NCI-H82 (cell line): ENCODE data around the gene ZNF740.

Experiments
- DNase-seq: peaks from one replicate; lab custom pipeline; 2025; lab: John Stamatoyannopoulos, UW

ZNF740 gene

DNA sequence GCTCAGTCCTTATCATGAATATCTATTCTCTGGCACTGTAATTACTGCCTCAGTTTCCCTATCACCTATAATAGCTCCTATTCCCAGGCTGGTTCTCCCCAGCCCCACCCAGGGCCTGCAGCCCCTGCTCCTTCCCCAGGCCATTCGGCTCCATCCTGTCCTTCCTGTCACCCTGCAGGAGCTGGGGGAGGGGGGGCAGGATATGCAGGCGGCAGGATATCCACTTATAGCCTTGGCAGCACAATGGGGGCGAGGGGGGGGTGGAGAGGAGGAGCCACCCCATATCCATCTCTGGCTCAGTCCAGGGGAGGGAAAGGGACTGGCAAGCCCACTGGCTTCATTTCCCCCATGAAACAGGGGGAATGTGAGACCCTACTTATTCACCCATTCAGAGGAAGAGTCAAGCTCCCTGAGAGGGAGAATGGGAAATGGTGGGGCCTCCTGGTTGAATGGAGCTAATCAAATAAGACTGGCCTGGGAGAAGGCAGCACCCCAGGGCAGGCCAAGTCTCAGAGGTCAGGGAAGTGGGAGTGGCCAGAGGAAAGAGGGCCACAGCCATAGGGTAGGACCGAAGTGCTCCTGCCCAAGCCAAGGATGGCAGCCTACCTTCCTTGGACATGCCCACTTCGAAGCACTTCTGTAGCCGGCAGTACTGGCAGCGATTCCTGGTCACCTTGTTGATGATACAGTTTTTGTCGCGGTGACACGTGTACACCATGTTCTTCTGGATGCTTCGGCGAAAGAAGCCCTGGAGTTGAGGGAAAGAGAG lies 34.3 kb downstream of the ZNF740 start:
- DNase-seq = peak; percentile 45

DNA sequence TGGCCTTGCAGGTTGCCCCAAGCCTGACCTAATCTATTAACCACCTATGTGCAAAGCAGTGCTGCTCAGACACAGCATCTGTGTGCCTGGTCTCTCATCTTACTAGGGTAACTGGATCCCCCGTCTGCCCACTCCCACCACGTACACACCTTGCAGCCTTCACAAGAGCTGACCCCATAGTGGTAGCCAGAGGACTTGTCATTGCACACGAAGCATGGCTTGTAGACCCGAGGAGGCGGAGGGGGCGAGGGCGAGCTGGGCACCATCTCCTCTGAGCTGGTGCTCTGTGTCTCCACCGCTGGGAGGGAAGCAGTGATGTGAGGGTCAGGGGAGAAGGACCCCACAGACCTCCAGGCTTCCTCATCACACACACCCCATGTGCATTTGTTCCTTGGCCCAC lies 35.0 kb downstream of the ZNF740 start:
- DNase-seq = no peak

DNA sequence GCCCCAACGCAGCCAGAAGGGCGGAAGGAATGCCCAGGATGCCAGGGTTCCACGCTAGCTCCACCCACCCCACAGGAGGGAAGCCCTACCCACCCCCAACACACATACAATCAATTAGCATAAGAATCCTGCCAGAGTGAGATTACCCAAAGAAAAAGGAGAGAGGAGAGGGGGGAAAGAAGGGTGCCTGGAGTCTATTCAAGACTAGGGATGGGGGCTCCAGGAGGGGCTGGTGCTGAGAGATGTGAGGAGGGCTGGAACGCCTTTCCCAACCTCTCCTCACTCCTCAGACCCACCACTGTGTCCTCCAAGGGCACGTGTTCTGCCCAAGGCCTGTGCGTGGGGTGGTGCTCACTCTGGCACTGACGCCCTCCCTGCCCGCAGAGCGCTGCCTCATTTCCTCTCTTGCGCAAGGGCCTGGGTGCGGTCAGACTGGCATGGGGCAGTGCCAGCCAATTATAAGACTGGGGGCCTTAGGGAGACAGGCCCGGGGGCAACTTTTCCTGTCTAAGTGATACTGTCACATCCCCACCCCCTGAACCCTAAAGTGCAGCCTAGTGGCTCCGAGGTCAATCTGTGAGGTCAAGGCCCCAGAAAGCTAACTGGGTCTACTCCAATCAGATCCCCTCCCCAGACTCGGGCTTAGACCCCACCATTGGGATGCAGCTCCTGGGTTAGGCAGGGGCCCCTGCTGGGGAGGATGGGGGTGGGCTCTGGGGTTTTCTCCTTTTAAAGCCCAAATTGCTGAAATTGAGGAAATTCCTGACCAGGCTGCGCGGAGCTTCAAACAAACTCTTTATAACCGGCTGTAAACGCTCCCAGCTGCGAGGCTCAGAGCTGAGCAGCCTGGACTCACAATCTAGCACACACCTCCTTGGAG lies 36.8 kb downstream of the ZNF740 start:
- no peak for DNase-seq

DNA sequence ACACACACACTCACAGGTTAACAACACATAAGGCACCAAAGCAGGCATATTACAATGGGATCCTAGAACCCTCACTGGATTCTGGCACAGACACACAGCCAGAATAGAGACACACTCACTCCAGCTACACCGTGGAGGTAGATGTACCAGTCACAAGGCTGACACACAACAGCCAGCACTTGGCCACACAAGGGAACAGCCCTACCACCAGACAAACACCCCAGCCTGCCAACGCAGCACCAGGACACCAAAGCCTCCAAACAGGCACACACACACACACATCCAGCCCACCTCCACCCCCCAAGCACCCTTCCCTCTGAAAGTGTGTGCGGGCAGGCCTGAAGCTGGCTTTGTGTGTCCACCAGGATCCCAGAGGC lies 37.4 kb downstream of the ZNF740 start:
- DNase-seq = no peak

DNA sequence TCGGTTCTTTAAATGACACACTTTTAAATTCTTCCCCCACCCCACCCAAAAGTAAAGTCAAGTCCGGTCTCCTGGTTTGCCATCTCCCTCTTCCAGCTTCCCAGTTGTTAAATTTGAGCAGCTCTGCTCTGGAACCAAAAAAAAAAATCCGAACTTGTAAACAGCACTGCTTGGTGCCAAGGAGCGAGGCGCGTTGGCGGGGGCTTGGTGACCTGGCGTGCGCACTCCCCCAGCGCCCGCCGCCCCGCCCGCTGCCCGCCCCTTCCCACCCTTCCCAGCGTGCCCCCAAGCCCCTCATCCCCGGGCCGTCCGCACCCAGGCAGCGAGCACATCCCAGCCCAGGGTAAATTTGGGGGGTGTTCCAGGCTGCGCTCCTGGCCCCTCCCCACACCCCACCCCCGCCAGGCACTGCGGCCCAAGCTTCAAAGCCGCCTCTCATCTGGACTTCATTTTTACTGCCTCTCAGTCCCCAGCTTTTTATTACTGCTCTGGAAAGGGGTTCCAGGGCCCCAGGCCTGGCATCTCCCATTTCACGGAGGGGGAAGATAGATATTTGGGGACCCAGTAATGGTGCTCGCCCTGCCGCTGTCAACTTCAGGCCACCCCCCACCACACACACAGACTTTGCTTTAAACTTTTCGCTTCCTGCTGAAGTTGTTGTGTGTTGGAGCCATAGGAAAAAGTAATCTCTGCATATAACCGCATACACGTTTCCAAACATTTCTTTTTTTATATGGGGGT lies 38.2 kb downstream of the ZNF740 start:
- no peak for DNase-seq

DNA sequence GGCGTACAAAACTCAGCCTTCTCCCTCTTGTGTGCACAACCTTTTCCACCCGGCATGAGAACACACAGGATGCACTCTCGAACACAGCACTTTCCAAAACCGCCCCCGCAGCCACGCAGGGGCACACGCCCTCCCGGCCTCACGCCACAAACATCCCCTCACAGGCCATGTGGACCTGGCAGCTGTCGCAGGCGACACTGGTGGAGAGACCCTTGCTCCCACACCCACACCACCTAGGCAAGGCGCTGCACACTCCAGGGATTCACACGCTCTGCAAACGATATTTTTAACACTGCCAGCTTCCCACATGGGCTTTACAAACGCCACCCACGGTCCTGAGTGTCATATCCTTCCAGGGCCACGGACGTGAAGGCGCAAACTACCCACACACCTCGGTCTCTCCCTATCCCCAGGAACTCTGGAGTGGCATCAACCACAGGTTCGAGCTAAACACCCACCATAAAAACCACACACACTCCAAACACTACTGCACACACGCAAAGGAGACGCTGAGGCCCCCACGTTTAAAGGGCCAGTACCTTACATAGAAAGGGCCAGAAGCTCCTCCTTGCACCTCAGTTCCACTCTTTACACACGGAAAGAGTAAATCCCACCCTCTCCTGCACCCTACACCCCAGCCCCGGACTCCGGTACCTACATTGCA lies 38.9 kb downstream of the ZNF740 start:
- no peak for DNase-seq

DNA sequence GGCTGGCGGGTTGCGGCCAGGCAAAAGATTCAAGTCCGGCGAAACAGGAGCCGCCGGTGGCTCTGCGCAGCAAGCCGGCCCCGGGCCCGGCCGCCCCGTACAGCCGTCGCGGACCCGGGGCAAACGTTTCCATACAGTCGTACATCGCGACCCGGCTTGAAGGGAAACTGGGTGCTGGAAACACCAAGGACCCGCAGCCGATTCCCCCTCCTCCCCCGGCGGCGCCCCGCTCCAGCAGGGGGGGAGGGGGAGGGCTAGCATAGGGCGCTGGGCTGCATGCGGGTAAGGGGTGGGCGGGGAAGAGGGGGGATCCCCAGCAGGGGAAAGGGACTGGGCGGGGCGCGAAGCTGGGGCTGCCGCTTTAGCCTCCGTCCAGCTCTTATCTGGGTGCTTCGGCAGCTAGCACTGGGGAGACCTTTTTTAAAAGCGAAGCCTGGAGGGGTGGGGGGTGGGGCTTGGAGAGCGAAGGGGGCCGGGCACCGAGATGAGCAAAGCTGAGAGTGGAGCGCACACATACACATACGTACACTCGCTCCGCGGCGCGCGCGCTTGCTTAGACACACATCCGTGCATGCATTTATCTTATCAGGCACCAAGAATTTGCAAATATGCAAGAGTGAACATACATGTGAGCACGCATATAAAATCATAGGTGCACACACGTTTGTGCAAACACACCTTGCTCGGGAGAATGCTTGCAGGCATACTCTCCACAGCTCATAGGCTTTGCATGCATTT lies 39.6 kb downstream of the ZNF740 start:
- peak; percentile 73 for DNase-seq

DNA sequence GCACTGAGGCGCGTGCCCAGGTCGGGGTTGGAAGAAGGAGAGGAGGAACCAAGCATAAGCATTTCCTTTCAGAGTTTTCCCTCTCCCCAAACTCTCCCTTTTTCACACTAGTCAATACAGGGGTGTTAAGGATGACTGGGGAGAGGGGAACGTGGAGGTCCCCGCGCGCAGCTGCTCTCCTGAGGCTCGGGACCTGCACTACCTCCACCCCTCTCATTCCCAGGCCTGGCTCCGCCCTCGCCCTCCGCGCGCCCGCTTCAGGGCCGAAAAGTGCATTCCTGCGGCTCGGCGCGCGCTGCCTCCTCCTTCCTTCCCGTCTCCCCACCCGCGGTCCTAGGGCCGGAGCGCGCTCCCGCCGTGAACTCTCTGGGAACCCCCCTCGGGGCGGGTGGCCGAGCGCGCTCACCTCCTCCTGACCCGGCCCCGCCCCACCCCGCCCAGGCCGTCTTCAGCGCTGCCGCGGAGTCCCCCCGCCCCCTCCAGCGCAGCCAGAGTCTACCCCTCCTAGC lies 40.2 kb downstream of the ZNF740 start:
- peak; percentile 92 for DNase-seq

DNA sequence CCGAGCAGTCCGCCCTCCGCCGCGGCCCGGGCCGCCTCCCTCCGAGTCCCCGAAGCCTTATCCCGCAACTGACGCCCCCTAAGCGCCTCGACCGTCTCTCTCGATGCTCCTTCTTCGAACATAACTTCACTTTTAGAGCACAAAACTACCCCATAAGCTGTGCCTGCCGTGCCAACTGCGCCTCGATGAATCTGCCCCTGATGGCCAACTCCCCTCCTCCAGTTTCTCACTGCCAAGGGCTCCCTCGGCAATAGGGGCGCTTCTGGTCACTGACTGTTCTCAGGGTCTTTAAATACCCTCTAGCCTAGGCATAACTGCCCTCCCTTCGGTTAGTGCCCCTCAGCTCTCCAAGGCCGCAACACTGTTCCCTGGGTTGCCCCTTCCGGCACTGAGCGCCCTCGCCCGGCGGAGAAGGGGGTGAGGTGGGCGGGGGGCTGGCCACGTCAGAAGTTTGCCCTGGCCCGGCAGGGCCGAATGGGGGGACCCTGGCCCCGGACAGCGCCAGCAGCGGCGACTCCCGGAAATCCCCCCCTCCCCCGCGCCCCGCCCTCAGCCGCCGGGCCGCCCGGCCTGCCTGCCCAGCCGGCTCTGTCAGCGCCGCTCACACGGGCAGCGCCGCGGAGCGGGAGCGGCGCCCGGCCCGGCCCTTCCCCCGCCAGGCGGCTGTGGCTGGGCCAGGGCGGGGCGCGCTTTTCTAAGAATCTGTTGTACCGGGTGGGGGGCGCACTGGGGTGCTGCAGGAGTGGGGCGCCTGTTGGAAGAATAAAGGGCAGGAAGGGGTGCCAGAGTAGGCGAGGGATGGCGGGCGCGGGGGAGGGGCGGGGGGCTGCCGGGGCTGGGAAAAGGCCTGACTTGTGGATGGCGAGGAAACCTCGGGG lies 40.9 kb downstream of the ZNF740 start:
- peak; percentile 70 for DNase-seq

DNA sequence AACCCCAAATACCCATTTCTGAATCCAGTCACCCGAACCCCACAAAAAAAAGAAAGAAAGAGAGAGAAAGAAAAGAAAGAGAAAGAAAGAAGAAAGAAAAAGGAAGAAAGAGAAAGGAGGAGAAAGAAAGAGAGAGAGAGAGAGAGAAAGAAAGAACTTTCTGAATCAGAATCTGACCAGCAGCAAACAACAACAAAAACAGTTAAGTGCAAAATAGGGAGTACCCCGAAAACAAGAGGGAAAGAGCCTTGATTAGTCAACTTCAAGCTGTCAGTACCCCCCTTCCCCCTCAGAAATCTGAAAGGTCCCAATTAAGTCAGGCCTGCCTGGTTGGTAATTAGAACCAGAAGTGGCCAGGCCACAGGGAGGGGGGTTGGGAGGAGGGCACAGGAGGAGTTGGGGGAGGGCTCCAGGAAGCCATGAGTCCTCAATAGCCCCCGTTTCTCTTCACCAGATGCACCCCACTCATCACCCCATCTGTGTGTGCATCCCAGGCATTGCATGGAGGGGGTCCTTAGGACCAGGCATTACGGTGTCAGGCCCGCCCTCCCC lies 41.7 kb downstream of the ZNF740 start:
- DNase-seq = no peak

DNA sequence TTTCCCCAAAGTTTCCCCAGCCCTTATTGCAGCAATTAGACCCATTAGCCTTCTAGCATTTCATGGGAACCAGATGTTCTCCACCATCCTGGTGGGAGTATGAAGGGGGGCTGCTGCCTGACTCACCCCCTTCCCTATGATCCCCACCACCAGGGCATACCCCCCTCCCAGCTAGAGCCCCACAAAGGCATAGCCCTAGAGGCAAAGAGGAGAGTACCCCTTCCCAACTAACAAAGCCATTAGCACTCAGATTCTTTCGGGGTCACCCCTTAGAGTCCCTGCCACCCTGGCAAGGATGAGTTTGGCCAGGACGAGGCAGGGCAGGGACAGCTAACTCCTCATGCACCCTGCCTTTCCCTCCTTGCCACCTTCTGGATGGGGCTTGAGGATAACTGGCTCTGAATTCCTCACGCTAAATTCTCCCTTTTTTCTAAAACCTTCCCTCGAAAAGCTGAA lies 42.3 kb downstream of the ZNF740 start:
- DNase-seq = no peak

DNA sequence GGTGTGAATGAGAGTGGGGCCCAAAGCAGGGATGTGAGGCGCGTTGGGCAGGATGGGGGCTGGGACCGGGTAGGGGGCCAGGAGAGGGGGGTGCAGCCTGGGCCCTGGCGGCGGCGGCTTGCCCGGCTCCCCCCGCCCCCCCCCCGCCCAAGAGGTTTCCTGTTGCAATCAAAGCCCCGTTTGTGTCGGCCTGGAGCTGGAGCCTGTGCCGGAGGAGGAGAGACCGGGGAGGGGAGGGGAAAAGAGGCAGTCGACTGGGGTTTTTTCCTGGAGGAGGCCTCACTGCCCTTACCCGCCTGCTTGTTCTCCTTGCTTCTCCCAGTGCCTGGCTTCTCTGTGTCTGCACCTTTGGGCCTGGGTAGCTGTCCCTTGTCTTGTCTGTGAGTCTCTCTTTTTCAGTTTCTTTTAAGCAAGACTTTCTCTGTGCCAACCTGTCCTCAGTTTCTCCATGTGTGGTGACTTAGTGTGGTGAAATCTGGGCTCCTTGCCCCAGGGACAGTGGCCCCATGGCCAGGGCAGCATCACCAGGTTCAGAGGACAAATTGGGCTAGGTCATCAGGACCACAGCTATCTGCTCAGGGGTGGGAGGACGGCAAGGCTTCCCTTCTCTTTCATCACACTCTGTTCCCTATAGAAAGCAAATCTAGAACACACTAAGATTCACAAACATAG lies 43.0 kb downstream of the ZNF740 start:
- no peak for DNase-seq

DNA sequence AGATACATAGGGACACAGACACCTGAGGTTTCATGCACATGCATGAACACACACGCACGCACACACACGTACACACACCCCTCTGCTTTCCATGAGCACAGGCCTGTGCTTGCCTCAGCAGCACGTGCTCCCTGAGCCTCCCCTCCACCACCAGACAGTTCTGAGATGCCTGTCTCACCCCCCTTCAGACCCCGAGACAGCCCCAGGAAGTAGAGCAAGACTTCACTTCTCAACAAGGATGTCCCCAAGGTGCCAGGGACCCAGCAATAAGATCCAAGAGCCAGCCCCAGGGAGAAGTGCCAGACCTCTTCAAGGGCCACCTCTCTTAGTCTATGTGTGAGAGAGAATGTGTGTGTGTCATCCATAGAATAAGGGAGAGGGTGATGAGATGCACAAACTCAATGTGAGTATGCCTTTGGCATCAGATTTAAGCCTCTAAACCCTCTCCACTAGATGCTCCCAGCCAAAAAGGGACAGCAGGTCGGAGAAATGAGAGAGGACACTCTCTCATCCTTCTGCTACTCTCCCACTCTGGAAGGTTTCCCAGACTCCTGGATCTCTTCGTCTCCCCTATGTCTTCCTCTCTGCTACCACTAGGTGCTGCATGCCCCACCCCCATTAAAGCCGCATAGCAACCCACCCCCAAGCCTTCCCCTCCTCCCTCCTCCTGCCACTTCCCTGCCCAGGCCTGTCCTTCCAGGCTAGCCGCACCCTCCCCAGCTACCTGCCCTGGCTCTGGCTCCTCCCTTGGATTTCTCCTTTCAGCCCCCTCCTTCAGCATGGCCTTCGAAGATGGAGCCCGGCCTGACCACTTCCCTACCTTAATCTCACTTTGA lies 43.8 kb downstream of the ZNF740 start:
- peak; percentile 77 for DNase-seq

DNA sequence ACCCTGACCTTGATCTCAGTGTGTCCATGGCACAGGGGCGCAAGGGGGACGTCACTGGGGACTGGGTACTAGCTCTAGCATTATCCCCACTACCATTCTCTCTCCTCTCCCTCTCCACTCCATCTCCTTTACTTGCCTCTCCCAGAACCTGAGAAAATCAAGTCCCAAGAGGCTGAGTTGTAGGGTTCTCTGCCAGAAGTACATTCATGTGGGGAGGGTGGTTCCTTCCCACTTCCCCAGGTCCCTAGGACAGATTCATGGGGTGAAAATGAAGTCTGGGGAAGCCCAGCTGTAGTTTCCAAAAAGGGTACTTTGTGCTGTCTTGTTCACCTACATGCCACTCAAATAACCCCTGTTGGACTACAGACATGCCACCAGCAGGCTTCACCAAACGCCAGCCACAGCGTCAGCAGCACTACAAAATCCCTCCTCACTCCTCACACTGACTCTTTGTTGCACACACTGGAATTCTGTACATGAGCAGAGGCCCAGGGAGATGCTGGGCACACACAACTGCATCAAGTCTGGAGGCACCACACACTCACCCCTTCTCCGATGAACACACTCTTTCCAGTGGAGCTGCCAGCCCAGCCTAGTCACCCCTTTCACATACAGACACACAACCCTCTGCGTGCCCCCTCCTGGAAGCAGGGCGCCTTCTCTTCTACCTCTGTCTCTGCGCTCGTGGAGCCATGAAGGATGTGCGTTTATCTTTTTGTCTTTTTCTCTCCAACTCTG lies 44.5 kb downstream of the ZNF740 start:
- no peak for DNase-seq

DNA sequence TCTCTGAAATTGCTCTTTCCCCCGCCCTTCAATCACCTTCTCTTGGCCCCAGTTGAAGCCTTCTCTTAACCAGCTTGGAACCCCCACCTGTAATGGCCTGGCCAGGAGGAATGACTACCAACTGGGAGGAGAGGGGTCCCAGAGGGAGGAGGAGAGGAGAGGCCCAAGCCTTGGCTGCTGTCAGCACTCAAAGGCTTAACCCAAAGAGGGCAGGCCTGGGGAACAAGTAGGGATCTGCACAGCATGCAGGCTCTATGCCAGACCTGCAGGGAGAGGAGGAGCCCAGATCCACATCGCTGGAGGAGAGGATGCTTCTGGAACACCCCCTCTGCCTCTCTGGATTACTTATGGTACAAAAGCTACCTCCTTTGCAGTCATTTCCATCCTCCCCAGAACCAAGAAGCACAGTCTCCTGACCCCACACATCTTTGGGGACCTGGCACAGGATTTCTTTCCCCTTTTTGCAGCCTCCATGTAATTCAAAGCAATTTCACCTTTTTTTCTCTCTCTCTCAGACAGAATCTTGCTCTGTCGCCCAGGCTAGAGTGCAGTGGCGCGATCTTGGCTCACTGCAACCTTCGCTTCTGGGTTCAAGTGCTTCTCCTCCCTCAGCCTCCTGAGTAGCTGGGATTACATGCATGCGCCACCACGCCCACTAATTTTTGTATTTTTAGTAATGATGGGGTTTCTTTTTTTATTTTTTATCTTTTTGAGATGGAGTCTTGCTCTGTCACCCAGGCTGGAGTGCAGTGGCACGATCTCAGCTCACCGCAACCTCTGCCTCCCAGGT lies 45.3 kb downstream of the ZNF740 start:
- DNase-seq = peak; percentile 36

DNA sequence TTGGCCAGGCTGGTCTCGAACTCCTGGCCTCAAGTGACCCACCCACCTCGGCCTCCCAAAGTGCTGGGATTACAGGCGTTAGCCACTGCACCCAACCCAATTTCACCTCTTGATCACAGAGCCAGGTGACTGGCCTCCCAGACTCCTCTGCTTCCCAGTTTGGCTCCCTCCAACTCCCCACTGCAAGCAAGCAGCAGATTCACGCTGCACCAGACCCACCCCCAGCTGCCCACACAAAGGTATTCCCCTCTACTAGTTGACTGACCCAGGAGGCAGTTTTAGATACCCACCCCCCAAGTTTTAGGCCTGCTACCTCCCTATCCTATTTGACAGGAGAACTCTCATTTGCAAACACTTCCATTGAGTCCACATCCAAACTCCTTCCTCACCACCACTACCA lies 46.3 kb downstream of the ZNF740 start:
- DNase-seq = no peak

DNA sequence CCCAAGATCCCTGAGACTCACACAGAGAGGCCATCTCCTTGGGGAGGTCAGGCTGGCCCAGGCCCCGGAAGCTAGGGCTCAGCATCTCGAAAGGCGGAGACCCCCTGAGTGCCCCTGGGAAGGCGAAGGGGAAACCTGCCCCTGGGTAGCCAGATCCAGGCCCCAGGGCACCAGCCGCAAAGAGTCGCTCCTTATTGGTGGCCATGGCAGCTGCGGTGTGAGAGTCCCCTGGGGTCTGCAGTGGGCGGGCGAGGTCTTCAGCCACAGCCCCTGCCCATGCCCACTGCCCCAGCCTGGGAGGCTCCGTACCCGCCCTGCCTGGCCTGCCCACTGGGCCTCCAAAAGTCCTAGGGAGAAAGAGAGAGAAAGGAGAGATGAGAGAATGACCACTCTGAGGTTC lies 46.8 kb downstream of the ZNF740 start:
- DNase-seq = no peak
